ENCODE results near the gene ARHGEF37. TPM values are rescaled to one million over a fixed set of nuclear protein-coding genes. Genes with fewer than 3 reads are reported as not detected.

ARHGEF37 gene
- total and polyA plus RNA-seq, 2 donors (not counting 1 experiment from before 2014, with no cell fraction given), result 0.31 to 5.3 TPM

DNA sequence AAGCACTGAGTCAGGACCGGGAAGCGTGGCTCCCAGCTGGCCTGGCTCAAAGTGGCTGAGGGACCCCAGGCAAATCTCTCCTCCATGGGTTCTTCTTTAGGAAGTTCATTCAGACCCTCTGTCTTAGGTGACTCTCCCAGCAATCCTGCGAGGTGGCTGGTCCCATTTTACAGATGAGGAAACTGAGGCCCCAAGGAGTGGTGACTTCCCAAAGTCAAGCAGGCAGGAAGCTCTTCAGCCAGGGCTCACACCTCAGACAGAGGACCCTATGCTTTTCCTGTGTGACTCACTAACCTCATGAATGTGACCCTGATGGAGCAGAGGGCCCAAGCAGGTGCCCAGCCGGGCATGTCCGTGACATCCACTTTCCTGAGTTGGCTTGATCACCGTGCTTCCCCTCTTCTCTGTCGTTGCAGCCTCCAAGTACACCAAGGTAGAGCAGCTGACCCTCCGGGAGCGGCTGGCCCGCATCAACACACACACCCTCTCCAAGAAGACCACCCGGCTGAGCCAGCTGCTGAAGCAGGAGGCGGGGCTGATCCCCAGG, 36.5 kb downstream of the ARHGEF37 start:
- Histone ChIP-seq H4K20me1 (ENCODE audit: control insufficient read depth, extremely low read depth, insufficient read depth, low read length) (no peaks in the 10 kb centered on the region), H3K4me2 (ENCODE audit: extremely low read depth, insufficient read depth, low read length) (no peak overlapping the region), H3K4me1 (ENCODE audit: control insufficient read depth, extremely low read depth, insufficient read depth, low read length) (peaks cover 6% of the 10 kb centered on the region), H3K9me3 (ENCODE audit: control insufficient read depth, insufficient read depth, low read depth, low read length) (no peaks in the 10 kb centered on the region), H2AFZ (ENCODE audit: low read length) (no peak overlapping the region), H3K27ac (ENCODE audit: insufficient read depth, low read length) (no peak overlapping the region), H3K9ac (ENCODE audit: insufficient read depth, low read length) (no peak overlapping the region), H3K79me2 (ENCODE audit: control insufficient read depth, insufficient read depth, low read length) (no peaks in the 10 kb centered on the region), H3K36me3 (ENCODE audit: control insufficient read depth, insufficient read depth, low read length) (no peaks in the 10 kb centered on the region), H3K27me3 (ENCODE audit: control insufficient read depth, insufficient read depth, low read length) (no peaks in the 10 kb centered on the region), H3K4me3 (replicated peaks in 1 of 4; ENCODE audit: control extremely low read depth in 1 of 4, insufficient read depth in 1 of 4, low read depth in 3 of 4, low read length in 4 of 4) (no peak overlapping the region)
- DNase-seq (ENCODE audit: low read depth in 2 of 2), result no peak
- TF ChIP-seq, protein P1, sequence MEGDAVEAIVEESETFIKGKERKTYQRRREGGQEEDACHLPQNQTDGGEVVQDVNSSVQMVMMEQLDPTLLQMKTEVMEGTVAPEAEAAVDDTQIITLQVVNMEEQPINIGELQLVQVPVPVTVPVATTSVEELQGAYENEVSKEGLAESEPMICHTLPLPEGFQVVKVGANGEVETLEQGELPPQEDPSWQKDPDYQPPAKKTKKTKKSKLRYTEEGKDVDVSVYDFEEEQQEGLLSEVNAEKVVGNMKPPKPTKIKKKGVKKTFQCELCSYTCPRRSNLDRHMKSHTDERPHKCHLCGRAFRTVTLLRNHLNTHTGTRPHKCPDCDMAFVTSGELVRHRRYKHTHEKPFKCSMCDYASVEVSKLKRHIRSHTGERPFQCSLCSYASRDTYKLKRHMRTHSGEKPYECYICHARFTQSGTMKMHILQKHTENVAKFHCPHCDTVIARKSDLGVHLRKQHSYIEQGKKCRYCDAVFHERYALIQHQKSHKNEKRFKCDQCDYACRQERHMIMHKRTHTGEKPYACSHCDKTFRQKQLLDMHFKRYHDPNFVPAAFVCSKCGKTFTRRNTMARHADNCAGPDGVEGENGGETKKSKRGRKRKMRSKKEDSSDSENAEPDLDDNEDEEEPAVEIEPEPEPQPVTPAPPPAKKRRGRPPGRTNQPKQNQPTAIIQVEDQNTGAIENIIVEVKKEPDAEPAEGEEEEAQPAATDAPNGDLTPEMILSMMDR (conservative IDR thresholded peaks at IDR 0.05 in 1 of 2, IDR thresholded peaks at IDR 0.05 in 1 of 2; ENCODE audit: low read depth in 1 of 2, low read length in 2 of 2), result no peak
- TF ChIP-seq EZH2 (IDR thresholded peaks at IDR 0.05; ENCODE audit: low read length, missing control alignments), result no peak

DNA sequence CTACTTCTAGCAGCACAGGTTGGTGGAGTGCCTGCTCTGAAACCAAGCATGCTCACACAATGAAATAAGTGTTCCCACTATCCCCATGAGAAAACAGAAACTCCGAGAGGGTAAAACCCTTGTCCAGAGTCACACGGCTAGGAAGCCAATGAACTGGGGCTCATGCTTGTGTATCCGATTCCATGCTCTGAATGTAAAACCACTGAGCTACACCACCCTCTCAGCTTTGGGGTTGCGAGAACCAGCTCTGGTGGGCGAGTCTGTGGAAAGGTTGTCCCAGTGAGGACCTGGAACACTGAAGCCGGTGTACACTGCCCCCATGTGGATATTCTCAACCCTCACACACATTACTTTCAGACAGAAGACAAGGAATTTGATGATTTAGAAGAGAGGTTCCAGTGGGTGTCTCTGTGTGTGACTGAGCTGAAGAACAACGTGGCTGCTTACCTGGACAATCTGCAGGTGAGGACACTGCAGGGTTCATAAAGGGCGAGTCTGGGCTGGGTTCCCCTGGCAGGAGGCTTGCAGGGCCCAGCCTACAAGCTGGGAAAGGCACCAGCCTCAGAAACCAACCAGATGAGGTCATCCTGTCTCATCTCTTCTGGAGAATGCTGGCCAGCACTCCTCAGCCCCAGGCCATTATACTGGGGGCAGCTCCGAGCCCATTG, 37.4 kb downstream of the ARHGEF37 start:
- no peak overlapping the region for H3K27ac ChIP-seq (ENCODE audit: insufficient read depth, low read length)
- H4K20me1 ChIP-seq (ENCODE audit: control insufficient read depth, extremely low read depth, insufficient read depth, low read length), result no peaks in the 10 kb centered on the region
- TF ChIP-seq, protein P1 (conservative IDR thresholded peaks at IDR 0.05 in 1 of 2, IDR thresholded peaks at IDR 0.05 in 1 of 2; ENCODE audit: low read depth in 1 of 2, low read length in 2 of 2), result peak; percentile 70 to 78
- TF ChIP-seq EZH2 (IDR thresholded peaks at IDR 0.05; ENCODE audit: low read length, missing control alignments), result no peak
- H3K36me3 ChIP-seq (ENCODE audit: control insufficient read depth, insufficient read depth, low read length), result no peaks in the 10 kb centered on the region
- no peak overlapping the region for H3K9ac ChIP-seq (ENCODE audit: insufficient read depth, low read length)
- no peaks in the 10 kb centered on the region for H3K79me2 ChIP-seq (ENCODE audit: control insufficient read depth, insufficient read depth, low read length)
- H3K4me1 ChIP-seq (ENCODE audit: control insufficient read depth, extremely low read depth, insufficient read depth, low read length), result peaks cover 6% of the 10 kb centered on the region
- no peak overlapping the region for H3K4me3 ChIP-seq (replicated peaks in 1 of 4; ENCODE audit: control extremely low read depth in 1 of 4, insufficient read depth in 1 of 4, low read depth in 3 of 4, low read length in 4 of 4)
- peak overlapping the region; percentile 75 for H2AFZ ChIP-seq (ENCODE audit: low read length)
- peak; percentile 58 to 72 for DNase-seq (ENCODE audit: low read depth in 2 of 2)
- no peaks in the 10 kb centered on the region for H3K27me3 ChIP-seq (ENCODE audit: control insufficient read depth, insufficient read depth, low read length)
- no peaks in the 10 kb centered on the region for H3K9me3 ChIP-seq (ENCODE audit: control insufficient read depth, insufficient read depth, low read depth, low read length)
- H3K4me2 ChIP-seq (ENCODE audit: extremely low read depth, insufficient read depth, low read length), result no peak overlapping the region

DNA sequence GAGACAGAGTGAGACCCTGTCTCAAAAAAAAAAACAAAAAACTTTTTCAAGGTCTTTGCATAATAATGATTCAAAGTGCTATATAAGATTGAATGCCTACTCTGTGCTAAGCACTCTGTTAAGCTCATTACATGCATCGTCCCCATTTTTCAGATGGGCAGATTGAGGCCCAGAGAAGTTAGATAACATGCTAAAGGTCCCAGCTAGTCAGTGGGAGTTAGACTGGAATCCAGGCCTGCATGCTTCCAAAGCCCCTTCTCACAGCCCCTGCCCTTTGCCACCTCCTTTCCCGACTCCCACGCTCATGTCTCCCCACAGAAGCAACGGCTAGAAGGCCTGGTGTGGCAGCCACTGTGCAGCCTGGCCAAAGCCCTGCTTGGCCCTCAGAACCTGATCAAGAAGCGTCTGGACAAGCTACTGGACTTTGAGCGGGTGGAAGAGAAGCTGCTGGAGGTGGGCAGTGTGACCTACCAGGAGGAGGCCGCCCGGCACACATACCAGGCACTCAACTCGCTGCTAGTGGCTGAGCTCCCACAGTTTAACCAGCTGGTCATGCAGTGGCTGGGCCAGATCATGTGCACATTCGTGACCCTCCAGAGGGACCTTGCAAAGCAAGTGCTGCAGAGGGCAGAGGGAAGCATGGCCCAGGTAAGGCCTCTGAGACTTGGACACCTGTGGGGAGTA, 40.3 kb downstream of the ARHGEF37 start:
- no peaks in the 10 kb centered on the region for H3K36me3 ChIP-seq (ENCODE audit: control insufficient read depth, insufficient read depth, low read length)
- peaks cover 6% of the 10 kb centered on the region for H3K4me1 ChIP-seq (ENCODE audit: control insufficient read depth, extremely low read depth, insufficient read depth, low read length)
- H3K27me3 ChIP-seq (ENCODE audit: control insufficient read depth, insufficient read depth, low read length), result no peaks in the 10 kb centered on the region
- H3K4me3 ChIP-seq (replicated peaks in 1 of 4; ENCODE audit: control extremely low read depth in 1 of 4, insufficient read depth in 1 of 4, low read depth in 3 of 4, low read length in 4 of 4), result no peak overlapping the region
- DNase-seq (ENCODE audit: low read depth in 2 of 2), result no peak
- no peak overlapping the region for H3K4me2 ChIP-seq (ENCODE audit: extremely low read depth, insufficient read depth, low read length)
- H4K20me1 ChIP-seq (ENCODE audit: control insufficient read depth, extremely low read depth, insufficient read depth, low read length), result no peaks in the 10 kb centered on the region
- TF ChIP-seq, protein P1 (conservative IDR thresholded peaks at IDR 0.05 in 1 of 2, IDR thresholded peaks at IDR 0.05 in 1 of 2; ENCODE audit: low read depth in 1 of 2, low read length in 2 of 2), result no peak
- no peak for TF ChIP-seq EZH2 (IDR thresholded peaks at IDR 0.05; ENCODE audit: low read length, missing control alignments)
- H2AFZ ChIP-seq (ENCODE audit: low read length), result no peak overlapping the region
- no peak overlapping the region for H3K27ac ChIP-seq (ENCODE audit: insufficient read depth, low read length)
- no peaks in the 10 kb centered on the region for H3K79me2 ChIP-seq (ENCODE audit: control insufficient read depth, insufficient read depth, low read length)
- H3K9ac ChIP-seq (ENCODE audit: insufficient read depth, low read length), result no peak overlapping the region
- H3K9me3 ChIP-seq (ENCODE audit: control insufficient read depth, insufficient read depth, low read depth, low read length), result no peaks in the 10 kb centered on the region

All from fibroblast of lung (primary cell).